ENCODE data around the gene MORN1.
A peak's percentile ranks its signal among the peaks of the same experiment; 100 is the strongest.

The MORN1 gene

GRCh38 chr1:2346691-2347408, 44.5 kb downstream of the MORN1 start:
- Histone ChIP-seq H2BK15ac (ENCODE audit: low read length) (peak overlapping the region; percentile 98), H3K79me1 (ENCODE audit: low read depth, low read length) (peaks cover 2% of the 10 kb centered on the region), H4K8ac (ENCODE audit: low read depth, low read length) (no peak overlapping the region), H3K9ac (ENCODE audit: low read depth, low read length, poor library complexity) (no peak overlapping the region), H2BK12ac (ENCODE audit: low read length) (peak overlapping the region; percentile 67), H3K4ac (ENCODE audit: low read length) (peak overlapping the region; percentile 76), H3K4me1 (ENCODE audit: control insufficient read depth in 2 of 2, insufficient read depth in 1 of 2, low read depth in 1 of 2, low read length in 2 of 2) (peaks cover 24% of the 10 kb centered on the region in 2 donors), H4K91ac (ENCODE audit: low read depth, low read length, poor library complexity) (peak overlapping the region; percentile 83), H3K36me3 (replicated peaks in 1 of 2; ENCODE audit: control insufficient read depth in 2 of 2, insufficient read depth in 2 of 2, low read length in 2 of 2) (no peaks in the 10 kb centered on the region), H3K27me3 (ENCODE audit: control insufficient read depth in 3 of 3, insufficient read depth in 3 of 3, low read depth in 1 of 3, low read length in 3 of 3) (no peaks in the 10 kb centered on the region), H3K18ac (ENCODE audit: low read length) (peak overlapping the region; percentile 82), H2AFZ (ENCODE audit: low read length) (no peak overlapping the region), H2BK5ac (ENCODE audit: low read length) (peak overlapping the region; percentile 80), H2BK120ac (ENCODE audit: low read depth, low read length) (peak overlapping the region; percentile 85), H3K4me3 (ENCODE audit: low read length in 2 of 2) (no peak overlapping the region), H3K27ac (replicated peaks; ENCODE audit: low read length) (no peak overlapping the region), H2AK5ac (ENCODE audit: low read depth, low read length) (peak overlapping the region; percentile 96), H3K4me2 (ENCODE audit: insufficient read depth, low read length, poor library complexity, severe bottlenecking) (no peak overlapping the region), H3K14ac (ENCODE audit: low read length) (peak overlapping the region; percentile 25), H3K9me3 (replicated peaks in 1 of 2; ENCODE audit: control insufficient read depth in 2 of 2, insufficient read depth in 1 of 2, low read depth in 1 of 2, low read length in 2 of 2) (peaks cover 0 to 2% of the 10 kb centered on the region in 2 donors), H3K23ac (ENCODE audit: low read depth, low read length, poor library complexity) (peak overlapping the region; percentile 60)
- whole genome bisulfite sequencing, 2 donors (ENCODE audit: extremely low coverage in 2 of 2, insufficient read length in 2 of 2, insufficient replicate concordance in 1 of 2) = no CpG with 5 or more reads among the region's 17 CpGs
- no peak for DNase-seq (ENCODE audit: low spot score)

DNA sequence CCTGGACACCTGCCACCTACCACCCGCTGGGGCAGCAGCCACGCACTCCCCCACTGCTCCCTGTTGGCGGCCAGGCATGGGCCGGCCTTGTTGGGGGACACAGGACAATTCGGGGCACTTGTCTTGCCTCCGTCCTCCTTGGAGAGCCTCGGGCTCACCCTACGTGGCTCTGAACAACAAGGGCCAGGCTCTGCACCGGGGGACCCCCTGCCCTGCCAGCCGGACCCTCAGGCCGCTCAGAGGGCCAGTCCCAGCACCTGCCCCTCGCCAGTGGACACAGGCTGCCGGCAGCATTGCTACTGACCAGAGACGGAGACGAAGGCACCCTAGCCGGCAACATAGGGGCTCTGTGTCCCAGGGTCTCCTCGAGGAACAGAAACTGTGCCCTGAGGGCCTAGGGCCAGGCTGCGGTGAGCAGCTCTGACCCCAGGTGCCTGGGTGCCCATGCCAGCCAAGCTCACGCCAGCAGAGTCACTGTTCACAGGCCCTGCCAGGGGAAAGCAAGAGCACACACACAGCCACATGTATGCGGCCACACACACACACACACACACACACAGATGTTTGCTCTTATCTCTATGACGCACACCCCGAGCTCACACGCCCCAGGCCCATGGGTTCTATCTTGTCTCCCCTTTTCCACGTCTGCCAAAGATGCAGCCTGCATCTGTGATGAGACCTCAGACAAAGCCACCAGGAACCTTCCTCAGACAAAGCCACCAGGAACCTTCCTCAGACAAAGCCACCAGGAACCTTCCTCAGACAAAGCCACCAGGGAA, 45.9 kb downstream of the MORN1 start:
- DNase-seq (ENCODE audit: low spot score) = no peak
- H4K8ac ChIP-seq (ENCODE audit: low read depth, low read length) = no peak overlapping the region
- WGBS, 2 donors (ENCODE audit: extremely low coverage in 2 of 2, insufficient read length in 2 of 2, insufficient replicate concordance in 1 of 2) = no CpG with 5 or more reads among the region's 24 CpGs

DNA sequence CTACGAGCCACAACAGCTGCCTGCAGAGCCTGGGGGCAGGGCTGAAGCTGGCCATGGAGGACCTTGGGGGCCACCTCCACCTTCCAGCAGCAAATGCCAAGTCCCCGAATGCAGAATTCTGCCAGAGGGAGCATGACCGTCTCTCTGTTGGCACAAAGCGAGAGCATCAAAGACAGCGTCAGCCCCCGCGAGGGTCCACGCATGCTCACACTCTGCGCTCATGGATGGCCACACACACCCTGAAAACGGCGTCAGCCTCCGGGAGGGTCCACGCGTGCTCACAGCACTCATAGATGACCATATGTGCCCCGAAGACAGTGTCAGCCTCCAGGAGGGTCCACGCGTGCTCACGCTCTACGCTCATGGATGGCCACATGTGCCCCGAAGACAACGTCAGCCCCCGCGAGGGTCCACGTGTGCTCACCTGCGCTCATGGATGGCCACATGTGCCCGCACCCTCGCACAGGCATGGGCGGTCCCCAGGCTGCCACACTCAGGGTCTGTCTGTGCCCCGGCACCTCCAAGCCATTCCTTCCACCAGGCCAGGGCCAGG, 46.5 kb downstream of the MORN1 start:
- Histone ChIP-seq H3K18ac (ENCODE audit: low read length) (peak overlapping the region; percentile 66), H4K91ac (ENCODE audit: low read depth, low read length, poor library complexity) (peak overlapping the region; percentile 53), H3K27me3 (ENCODE audit: control insufficient read depth in 3 of 3, insufficient read depth in 3 of 3, low read depth in 1 of 3, low read length in 3 of 3) (no peaks in the 10 kb centered on the region), H3K4ac (ENCODE audit: low read length) (no peak overlapping the region), H3K79me1 (ENCODE audit: low read depth, low read length) (peaks cover 2% of the 10 kb centered on the region), H2BK5ac (ENCODE audit: low read length) (no peak overlapping the region), H3K36me3 (replicated peaks in 1 of 2; ENCODE audit: control insufficient read depth in 2 of 2, insufficient read depth in 2 of 2, low read length in 2 of 2) (no peaks in the 10 kb centered on the region), H3K9ac (ENCODE audit: low read depth, low read length, poor library complexity) (no peak overlapping the region), H3K23ac (ENCODE audit: low read depth, low read length, poor library complexity) (peak overlapping the region; percentile 44), H2AFZ (ENCODE audit: low read length) (no peak overlapping the region), H2BK12ac (ENCODE audit: low read length) (peak overlapping the region; percentile 59), H4K8ac (ENCODE audit: low read depth, low read length) (no peak overlapping the region), H2AK5ac (ENCODE audit: low read depth, low read length) (peak overlapping the region; percentile 64), H3K4me1 (ENCODE audit: control insufficient read depth in 2 of 2, insufficient read depth in 1 of 2, low read depth in 1 of 2, low read length in 2 of 2) (peaks cover 12 to 16% of the 10 kb centered on the region in 2 donors), H3K4me2 (ENCODE audit: insufficient read depth, low read length, poor library complexity, severe bottlenecking) (no peak overlapping the region), H3K9me3 (replicated peaks in 1 of 2; ENCODE audit: control insufficient read depth in 2 of 2, insufficient read depth in 1 of 2, low read depth in 1 of 2, low read length in 2 of 2) (peaks cover 0 to 2% of the 10 kb centered on the region in 2 donors), H3K27ac (replicated peaks; ENCODE audit: low read length) (no peak overlapping the region), H2BK15ac (ENCODE audit: low read length) (peak overlapping the region; percentile 91), H3K4me3 (ENCODE audit: low read length in 2 of 2) (peak overlapping the region in 1 of 2 donors; percentile 48), H2BK120ac (ENCODE audit: low read depth, low read length) (peak overlapping the region; percentile 75), H3K14ac (ENCODE audit: low read length) (no peak overlapping the region)
- no peak for DNase-seq (ENCODE audit: low spot score)
- WGBS, 2 donors (ENCODE audit: extremely low coverage in 2 of 2, insufficient read length in 2 of 2, insufficient replicate concordance in 1 of 2) = no CpG with 5 or more reads among the region's 29 CpGs

More for the DNA sequence above, 45.9 kb downstream of the MORN1 start:
- Histone ChIP-seq H3K18ac (ENCODE audit: low read length) (peak overlapping the region; percentile 68), H3K27me3 (ENCODE audit: control insufficient read depth in 3 of 3, insufficient read depth in 3 of 3, low read depth in 1 of 3, low read length in 3 of 3) (no peaks in the 10 kb centered on the region), H2AK5ac (ENCODE audit: low read depth, low read length) (peak overlapping the region; percentile 64), H3K4me2 (ENCODE audit: insufficient read depth, low read length, poor library complexity, severe bottlenecking) (no peak overlapping the region), H3K4me1 (ENCODE audit: control insufficient read depth in 2 of 2, insufficient read depth in 1 of 2, low read depth in 1 of 2, low read length in 2 of 2) (peaks cover 17 to 18% of the 10 kb centered on the region in 2 donors), H3K9ac (ENCODE audit: low read depth, low read length, poor library complexity) (no peak overlapping the region), H3K14ac (ENCODE audit: low read length) (no peak overlapping the region), H2AFZ (ENCODE audit: low read length) (no peak overlapping the region), H2BK5ac (ENCODE audit: low read length) (no peak overlapping the region), H4K91ac (ENCODE audit: low read depth, low read length, poor library complexity) (no peak overlapping the region), H3K4me3 (ENCODE audit: low read length in 2 of 2) (no peak overlapping the region), H3K9me3 (replicated peaks in 1 of 2; ENCODE audit: control insufficient read depth in 2 of 2, insufficient read depth in 1 of 2, low read depth in 1 of 2, low read length in 2 of 2) (peaks cover 0 to 2% of the 10 kb centered on the region in 2 donors), H3K4ac (ENCODE audit: low read length) (no peak overlapping the region), H3K27ac (replicated peaks; ENCODE audit: low read length) (no peak overlapping the region), H3K23ac (ENCODE audit: low read depth, low read length, poor library complexity) (peak overlapping the region; percentile 44), H3K36me3 (replicated peaks in 1 of 2; ENCODE audit: control insufficient read depth in 2 of 2, insufficient read depth in 2 of 2, low read length in 2 of 2) (no peaks in the 10 kb centered on the region), H2BK15ac (ENCODE audit: low read length) (peak overlapping the region; percentile 91), H2BK12ac (ENCODE audit: low read length) (peak overlapping the region; percentile 59), H2BK120ac (ENCODE audit: low read depth, low read length) (peak overlapping the region; percentile 75), H3K79me1 (ENCODE audit: low read depth, low read length) (peaks cover 2% of the 10 kb centered on the region)
